Endothelial cell (in vitro differentiated cells): ENCODE results near the gene ACVRL1. TPM values are rescaled to one million over a fixed set of nuclear protein-coding genes. Genes with fewer than 3 reads are reported as not detected.
A peak's percentile ranks its signal among the peaks of the same experiment; 100 is the strongest.

Experiments
- DNase-seq: peaks from one replicate; pipeline ENCODE4 v3.0.0; 2021; ENCODE audit warnings: low spot score
- H3K27ac Mint-ChIP-seq: one replicate; pipeline ENCODE4 v1.8.0; 2021; ENCODE audit warnings: mixed read lengths, inconsistent platforms; ENCODE audit not compliant: unreplicated experiment
- H3K27me3 Mint-ChIP-seq: one replicate; pipeline ENCODE4 v1.8.0; 2021; ENCODE audit warnings: mild to moderate bottlenecking, moderate library complexity, mixed read lengths, inconsistent platforms; ENCODE audit not compliant: unreplicated experiment
- H3K36me3 Mint-ChIP-seq: one replicate; pipeline ENCODE4 v1.8.0; 2021; ENCODE audit warnings: mild to moderate bottlenecking, low read depth, mixed read lengths, inconsistent platforms; ENCODE audit not compliant: unreplicated experiment
- H3K4me1 Mint-ChIP-seq: one replicate; pipeline ENCODE4 v1.8.0; 2021; ENCODE audit warnings: mild to moderate bottlenecking, mixed read lengths, inconsistent platforms; ENCODE audit not compliant: unreplicated experiment
- H3K4me3 Mint-ChIP-seq: one replicate; pipeline ENCODE4 v1.8.0; 2021; ENCODE audit warnings: mild to moderate bottlenecking, mixed read lengths, inconsistent platforms; ENCODE audit not compliant: unreplicated experiment
- H3K9me3 Mint-ChIP-seq: one replicate; pipeline ENCODE4 v1.8.0; 2021; ENCODE audit warnings: mixed read lengths, inconsistent platforms; ENCODE audit not compliant: unreplicated experiment
- total RNA-seq: library from RNA; stranded (reverse); fragmentation: NEBNext Ultra II Directional; extraction: Animal tissue kit (Norgen Biotek cat#: 25700); gene quantifications from one replicate; pipeline ENCODE4 v1.2.1, GENCODE V29; 2021; ENCODE audit not compliant: unreplicated experiment
- TF ChIP-seq, protein P1 (sequence below): fragments of 200-600 bp; sonication (generic); IDR thresholded peaks from one replicate; pipeline ENCODE4 v1.5.0; 2021; ENCODE audit warnings: antibody characterized with exemption; ENCODE audit not compliant: unreplicated experiment

Gene ACVRL1
- total RNA-seq, 1 donor from 2014 or later = 395 TPM

DNA sequence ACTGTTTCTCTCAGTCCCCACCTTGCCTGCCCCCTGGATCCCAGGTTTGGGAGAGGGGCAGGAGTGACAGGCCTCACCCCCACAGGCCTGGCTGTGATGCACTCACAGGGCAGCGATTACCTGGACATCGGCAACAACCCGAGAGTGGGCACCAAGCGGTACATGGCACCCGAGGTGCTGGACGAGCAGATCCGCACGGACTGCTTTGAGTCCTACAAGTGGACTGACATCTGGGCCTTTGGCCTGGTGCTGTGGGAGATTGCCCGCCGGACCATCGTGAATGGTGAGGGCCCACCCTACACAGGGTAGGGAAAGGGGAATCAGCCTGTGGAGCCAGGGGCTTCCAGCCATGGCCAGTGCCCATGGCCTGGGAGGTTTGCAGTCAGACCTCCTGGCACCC is 8.6 kb downstream of the ACVRL1 start:
- TF ChIP-seq, protein P1, sequence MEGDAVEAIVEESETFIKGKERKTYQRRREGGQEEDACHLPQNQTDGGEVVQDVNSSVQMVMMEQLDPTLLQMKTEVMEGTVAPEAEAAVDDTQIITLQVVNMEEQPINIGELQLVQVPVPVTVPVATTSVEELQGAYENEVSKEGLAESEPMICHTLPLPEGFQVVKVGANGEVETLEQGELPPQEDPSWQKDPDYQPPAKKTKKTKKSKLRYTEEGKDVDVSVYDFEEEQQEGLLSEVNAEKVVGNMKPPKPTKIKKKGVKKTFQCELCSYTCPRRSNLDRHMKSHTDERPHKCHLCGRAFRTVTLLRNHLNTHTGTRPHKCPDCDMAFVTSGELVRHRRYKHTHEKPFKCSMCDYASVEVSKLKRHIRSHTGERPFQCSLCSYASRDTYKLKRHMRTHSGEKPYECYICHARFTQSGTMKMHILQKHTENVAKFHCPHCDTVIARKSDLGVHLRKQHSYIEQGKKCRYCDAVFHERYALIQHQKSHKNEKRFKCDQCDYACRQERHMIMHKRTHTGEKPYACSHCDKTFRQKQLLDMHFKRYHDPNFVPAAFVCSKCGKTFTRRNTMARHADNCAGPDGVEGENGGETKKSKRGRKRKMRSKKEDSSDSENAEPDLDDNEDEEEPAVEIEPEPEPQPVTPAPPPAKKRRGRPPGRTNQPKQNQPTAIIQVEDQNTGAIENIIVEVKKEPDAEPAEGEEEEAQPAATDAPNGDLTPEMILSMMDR = no peak
- H3K27ac Mint-ChIP-seq = no peak overlapping the region
- H3K27me3 Mint-ChIP-seq = peaks cover 29% of the 10 kb centered on the region

GRCh38 chr12:51917041-51917590 is 9.8 kb downstream of the ACVRL1 start:
- peak overlapping the region; percentile 24 for H3K27ac Mint-ChIP-seq
- no peaks in the 10 kb centered on the region for H3K9me3 Mint-ChIP-seq
- H3K4me1 Mint-ChIP-seq = peaks cover 49% of the 10 kb centered on the region
- no peak for DNase-seq
- TF ChIP-seq, protein P1 = no peak
- peaks cover 28% of the 10 kb centered on the region for H3K27me3 Mint-ChIP-seq
- peak overlapping the region; percentile 62 for H3K4me3 Mint-ChIP-seq
- H3K36me3 Mint-ChIP-seq = peaks cover 54% of the 10 kb centered on the region

More for the DNA sequence above, 8.6 kb downstream of the ACVRL1 start:
- H3K4me1 Mint-ChIP-seq = peaks cover 56% of the 10 kb centered on the region
- no peaks in the 10 kb centered on the region for H3K9me3 Mint-ChIP-seq
- no peak for DNase-seq
- no peak overlapping the region for H3K4me3 Mint-ChIP-seq
- H3K36me3 Mint-ChIP-seq = peaks cover 54% of the 10 kb centered on the region

DNA sequence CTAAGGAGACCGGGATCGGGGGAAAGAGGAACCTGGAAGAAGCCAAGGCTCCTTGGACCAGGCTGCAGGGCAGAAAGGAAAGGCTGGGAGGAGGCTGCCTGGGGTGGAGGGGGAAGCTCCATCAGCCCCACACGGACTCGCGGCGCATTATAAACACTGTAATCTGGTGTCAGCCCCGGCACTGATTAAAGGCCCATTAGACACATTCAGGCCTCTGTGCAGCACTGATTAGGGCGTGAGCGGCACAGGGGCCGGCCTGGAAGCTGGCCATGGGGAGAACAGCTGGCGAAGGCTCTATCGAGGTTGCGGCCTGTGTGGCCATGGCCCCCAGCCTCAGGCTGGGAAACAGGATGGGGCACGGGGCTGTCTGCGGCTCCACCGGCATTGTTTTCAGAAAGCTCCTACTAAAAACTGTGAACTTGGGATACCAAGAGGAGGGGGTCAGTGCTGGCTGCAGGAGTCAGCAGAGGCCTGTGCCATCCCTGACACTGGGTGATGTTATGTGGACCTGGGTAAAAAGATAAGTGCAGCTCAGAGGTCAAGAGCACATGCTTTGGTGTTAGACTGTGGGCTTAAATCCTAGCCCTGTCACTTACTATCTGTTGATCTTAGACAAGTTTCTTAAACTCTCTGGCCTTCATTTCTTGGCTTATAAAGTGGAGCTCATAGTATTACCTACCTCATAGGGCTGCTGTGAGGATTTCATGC is 10.6 kb downstream of the ACVRL1 start:
- H3K4me1 Mint-ChIP-seq = peaks cover 50% of the 10 kb centered on the region
- peaks cover 54% of the 10 kb centered on the region for H3K36me3 Mint-ChIP-seq
- TF ChIP-seq, protein P1 = no peak
- peak overlapping the region; percentile 56 for H3K4me3 Mint-ChIP-seq
- DNase-seq = no peak
- H3K27me3 Mint-ChIP-seq = peaks cover 29% of the 10 kb centered on the region
- no peaks in the 10 kb centered on the region for H3K9me3 Mint-ChIP-seq
- no peak overlapping the region for H3K27ac Mint-ChIP-seq

DNA sequence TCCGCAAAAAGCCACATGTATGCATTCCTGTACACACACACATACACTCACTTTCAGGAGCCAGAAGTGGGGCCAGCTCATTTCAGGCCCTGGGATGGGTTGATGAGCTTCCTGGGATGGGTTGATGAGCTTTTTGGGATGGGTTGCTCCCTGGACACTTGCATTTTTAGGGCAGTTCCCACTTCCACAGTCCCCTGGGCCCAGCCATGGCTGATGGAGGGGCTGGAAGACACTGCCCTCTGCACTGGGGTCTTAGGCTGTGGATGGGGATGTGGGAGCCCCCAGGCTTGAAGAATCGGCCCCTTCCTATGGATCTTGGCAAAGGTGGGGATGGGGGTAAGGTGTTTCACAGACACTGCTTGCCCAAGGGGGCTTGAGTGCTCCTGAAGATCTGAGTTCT is 12.7 kb downstream of the ACVRL1 start:
- TF ChIP-seq, protein P1 = no peak

More for the DNA sequence above, 12.7 kb downstream of the ACVRL1 start:
- Mint-ChIP-seq H3K36me3 (peaks cover 44% of the 10 kb centered on the region), H3K9me3 (no peaks in the 10 kb centered on the region), H3K4me1 (peaks cover 54% of the 10 kb centered on the region), H3K4me3 (peak overlapping the region; percentile 75), H3K27ac (peak overlapping the region; percentile 55), H3K27me3 (peaks cover 41% of the 10 kb centered on the region)
- DNase-seq = no peak
